ENCODE results near the gene PLXND1.

PLXND1 gene

GRCh38 chr3:129599607-129600006 lies 6.9 kb downstream of the PLXND1 start:
- no peak for DNase-seq

DNA sequence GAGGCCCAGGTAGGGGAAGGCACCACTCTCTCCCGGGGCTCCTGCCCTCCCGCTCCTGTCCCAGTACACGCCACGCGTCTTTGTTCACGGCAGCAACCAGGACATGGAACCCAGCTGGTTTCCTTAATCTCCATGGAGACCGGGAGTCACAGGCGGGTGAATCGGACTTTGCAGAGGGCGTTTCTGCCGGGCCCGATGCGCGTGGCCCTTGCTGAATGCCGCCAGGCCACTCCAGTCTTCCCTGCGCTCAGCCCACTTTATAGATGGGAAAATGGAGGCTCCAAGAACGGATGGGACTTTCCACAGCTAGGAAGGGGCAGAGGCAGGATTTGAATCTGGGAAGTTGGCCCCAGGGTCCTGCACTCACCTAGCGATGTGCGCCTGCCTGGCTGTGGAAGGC lies 7.4 kb downstream of the PLXND1 start:
- DNase-seq, result no peak

GRCh38 chr3:129598484-129598883 lies 8.0 kb downstream of the PLXND1 start:
- DNase-seq, result no peak

- DNase-seq, result no peak
Measured at GRCh38 chr3:129598000-129598381, 8.5 kb downstream of the PLXND1 start.

DNA sequence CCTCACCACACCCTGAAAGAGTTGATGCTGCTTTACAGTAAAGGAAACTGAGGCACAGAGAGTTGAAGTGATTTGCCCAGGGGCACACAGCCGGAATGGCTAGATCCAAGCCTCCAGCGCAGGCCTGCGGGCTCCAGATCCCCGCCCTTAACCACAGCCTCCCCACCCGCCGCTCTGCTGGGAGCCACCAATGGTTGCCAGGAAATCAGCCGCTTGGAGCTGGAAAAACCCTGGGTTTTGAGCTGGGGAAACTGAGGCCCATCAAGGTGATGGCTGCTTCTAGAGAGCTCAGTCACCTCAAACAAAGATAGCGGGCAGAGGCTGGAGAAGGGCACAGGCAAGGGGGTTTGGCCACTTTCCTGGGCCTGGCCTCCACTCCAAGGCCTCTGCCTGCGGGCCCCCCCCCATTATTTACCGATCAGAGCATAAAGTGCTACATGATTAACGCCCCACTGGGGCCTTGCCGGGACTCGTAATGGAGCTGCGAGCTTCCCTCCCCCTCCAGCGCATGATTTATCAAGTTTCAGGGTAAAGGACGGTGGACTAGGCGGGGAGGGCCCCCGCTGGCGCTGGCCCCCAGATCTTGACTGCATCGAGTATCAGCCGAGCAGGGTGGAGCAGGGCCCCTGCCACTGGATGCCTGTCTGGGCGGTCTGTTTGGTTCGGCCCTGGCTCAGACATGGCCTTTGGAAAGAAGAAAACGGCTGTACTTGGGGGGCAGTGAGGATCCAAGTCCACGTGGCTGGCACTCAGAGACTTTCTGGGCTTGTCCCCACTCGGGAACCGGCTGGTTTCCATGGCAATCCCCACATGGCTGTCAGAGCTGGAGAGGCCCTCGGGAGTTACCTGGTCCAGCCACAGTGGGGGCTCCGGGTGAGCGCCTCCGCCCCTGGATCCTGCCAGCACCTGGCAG lies 9.1 kb downstream of the PLXND1 start:
- no peak for DNase-seq

- DNase-seq, result no peak
Measured at GRCh38 chr3:129596194-129597086, 10.0 kb downstream of the PLXND1 start.

DNA sequence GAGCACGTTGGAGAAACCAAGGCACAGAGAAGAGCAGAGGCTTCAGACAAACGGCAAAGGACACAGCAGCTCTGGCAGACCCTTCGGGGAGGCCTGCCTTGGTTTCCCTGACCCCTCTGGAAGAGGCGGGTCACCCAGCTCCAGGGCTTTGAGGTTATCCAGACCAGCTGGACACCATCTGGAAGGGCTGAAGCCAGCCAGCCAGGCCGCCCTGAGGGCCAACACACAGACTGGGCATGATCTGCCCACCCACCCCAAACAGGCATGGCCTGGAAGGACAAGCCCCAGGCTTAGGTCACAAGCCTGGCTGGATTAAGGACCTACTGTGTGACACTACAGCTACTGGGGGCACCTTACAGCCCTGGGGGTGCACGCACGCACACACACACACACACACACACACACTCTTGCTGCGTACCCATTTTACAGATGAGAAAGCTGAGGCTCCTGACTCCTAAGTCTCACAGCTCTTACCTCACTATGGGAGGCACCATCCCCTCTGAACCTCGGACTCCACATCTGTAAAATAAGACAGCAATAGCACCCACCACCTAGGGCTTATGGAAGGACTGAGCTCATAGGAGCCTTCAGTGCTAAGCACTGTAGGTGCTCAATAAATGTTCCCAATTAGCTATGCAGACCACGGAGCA lies 10.8 kb downstream of the PLXND1 start:
- no peak for DNase-seq

DNA sequence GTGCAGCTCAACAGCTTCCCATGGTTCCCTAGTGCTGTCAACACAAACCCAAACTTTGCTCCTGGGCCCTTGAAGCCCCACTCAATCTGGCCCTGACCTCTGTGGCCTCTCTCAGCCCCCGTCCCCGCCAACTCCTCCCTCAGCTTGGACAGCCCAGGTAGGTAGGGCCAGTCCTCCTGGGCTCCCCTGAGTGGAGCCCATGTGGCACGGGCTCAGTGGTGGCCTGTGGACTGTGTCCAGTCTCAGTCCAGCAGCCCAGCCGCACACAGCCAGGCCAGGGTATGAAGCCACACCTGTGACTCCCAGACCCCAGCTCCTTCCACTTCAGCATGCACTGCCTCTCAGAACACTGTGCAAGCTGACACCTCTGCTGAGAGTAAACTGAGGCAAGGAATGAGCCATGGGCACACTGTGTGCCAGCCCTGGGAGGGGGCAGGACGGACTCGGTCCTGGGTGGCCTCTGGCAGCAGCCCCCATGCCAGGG lies 11.5 kb downstream of the PLXND1 start:
- DNase-seq, result no peak

GRCh38 chr3:129594409-129594808 lies 12.1 kb downstream of the PLXND1 start:
- DNase-seq, result no peak

- DNase-seq, result peak; percentile 21 to 25
Measured at GRCh38 chr3:129593595-129594339, 12.7 kb downstream of the PLXND1 start.

- no peak for DNase-seq
Measured at GRCh38 chr3:129593230-129593594, 13.3 kb downstream of the PLXND1 start.

DNA sequence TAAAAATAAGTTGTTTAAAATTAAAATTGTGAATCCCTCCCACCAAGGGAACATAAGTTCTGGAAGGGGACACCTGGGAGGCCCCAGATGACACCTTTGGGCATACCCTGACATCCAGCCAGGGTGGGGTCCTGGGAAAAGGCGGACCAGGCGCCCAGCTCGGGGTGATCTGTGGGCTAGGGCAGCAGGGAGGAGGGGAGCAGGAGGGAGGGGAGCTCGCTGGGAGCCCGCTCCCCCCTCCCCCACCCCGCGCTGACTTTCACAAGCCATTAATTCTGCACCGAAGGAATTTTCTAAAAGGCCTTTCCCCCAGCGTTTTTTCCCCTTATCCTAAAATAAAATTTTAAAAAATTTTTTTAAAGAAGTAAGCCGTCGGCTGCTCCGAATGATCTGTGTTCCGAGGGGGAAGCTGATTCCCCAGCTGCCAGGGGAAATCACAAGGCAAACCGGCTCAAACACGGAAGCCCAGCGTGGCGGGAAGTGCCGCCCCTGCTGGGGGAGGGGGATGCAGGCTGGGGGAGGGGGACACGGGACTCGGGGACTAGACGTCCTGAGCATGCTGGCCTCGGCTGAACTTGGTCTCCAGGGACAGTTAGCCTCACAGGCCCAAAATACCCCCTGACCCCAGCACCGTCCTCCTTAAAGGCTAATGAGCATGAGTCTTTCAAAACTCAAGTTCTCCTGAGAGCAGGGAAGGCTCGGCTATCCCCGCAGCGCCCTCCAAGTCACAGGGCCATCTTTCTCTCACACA lies 13.9 kb downstream of the PLXND1 start:
- no peak for DNase-seq

GRCh38 chr3:129591932-129592331 lies 14.5 kb downstream of the PLXND1 start:
- no peak for DNase-seq

- no peak for DNase-seq
Measured at GRCh38 chr3:129590215-129590614, 16.3 kb downstream of the PLXND1 start.

GRCh38 chr3:129587566-129588210 lies 18.8 kb downstream of the PLXND1 start:
- DNase-seq, result no peak

DNA sequence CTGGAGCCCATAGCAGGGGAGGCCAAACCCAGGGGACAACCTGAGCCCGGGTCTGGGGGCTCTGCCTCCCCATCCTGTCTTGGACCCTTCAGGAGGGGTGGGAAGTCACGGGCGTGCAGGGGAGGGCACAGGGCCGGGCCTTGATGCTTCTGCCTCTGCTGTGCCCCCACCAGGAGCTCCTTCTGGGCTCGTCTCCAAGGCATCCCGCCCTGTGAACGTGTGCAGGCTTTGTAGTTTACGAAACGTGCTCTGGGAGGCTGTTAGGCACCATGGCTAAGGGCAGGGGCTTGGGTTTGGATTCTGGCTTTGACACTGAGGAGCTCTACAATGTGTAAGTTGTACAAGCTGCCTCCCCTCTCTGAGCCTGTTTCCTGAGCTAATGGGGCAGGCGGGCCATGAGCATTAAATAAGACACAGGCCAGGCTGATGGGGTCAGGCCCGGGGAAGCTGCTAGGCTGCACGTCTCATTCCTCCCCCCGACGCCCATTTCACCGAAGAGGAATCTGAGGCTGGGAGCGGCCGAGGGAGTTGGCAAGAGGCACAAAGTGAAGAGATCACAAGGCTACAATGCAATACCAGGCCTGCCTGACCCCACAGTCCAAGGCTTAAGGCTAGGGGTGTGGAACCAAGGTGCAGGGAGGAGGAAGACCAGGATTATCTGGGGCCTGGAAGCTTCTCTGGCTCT lies 19.6 kb downstream of the PLXND1 start:
- DNase-seq, result no peak

DNA sequence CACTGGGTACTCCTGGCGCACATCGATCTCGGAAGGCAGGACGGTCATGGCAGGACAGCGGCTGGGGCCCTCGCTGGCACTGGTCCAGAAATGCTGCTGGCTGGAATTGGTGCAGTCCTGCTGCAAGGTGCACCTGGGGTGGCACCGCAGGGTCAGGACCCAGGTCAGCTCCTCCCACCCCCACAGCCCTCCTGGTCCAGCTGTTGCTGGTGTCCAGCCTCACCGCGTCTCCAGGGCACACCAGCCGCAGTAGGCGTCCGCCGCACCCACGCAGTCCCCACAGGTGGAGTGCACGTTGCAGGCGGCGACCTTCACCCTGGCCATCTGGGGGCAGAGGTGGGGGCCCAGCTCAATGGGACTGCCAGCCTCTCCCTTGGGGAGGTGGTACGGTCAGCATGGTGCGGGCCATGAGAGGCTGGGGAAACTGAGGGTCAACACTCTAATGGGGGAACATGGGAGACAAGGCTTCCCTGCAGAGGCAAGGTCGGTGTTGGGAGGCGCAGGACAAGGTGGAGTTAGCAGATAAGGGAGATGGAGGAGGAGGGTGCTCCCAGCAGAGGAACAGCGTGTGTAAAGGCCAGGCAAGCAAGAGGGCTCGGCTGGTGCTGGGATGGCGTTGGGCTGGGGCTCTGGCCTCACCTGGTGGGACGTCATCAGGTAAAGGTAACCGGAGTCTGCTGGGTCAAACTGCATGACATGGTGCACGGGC lies 20.4 kb downstream of the PLXND1 start:
- no peak for DNase-seq

GRCh38 chr3:129584631-129585030 lies 21.8 kb downstream of the PLXND1 start:
- DNase-seq, result no peak

DNA sequence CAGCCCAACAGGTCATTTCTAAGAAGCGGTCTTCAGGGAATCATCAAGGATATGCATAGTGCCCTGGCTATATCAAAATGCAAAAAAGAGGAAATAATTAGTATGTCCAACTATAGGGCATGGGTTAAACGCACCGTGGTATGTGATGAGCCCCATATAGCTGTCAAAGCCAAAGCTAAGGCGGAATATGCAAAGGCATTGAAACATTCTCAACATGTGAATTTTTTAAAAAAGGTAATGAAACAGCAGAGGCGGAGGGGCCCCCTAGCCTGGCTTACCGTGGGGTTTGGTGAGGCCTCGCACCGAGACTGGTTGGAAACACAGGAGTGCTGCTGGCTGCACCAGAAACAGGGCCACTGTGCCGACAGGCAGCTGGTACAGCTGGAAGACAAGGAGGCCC lies 23.2 kb downstream of the PLXND1 start:
- DNase-seq, result no peak

DNA sequence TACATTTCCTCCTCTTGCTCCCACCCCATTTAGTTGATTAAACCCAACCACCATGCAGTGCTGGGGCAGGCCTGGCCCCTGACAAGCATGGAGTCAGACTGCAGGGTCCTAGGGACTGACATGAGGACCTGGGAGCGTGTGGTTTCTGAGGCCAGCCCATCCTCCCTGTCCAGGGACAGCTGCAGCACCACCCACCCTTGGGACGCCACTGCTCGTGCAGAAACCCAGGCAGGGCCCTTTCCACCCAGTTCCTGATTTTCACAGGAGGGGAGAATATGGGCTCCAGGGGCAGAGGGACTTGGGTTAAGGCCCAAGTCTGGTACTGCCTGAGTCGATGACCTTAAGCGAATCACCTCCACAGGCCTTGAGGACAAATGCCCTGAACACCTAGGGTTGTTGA lies 23.7 kb downstream of the PLXND1 start:
- DNase-seq, result no peak

All from stimulated activated CD4-positive, alpha-beta T cell treated with anti-CD3 and anti-CD28 coated beads, Interleukin-4, amount 100 ng/mL, for 4 hours (primary cell).